CD4-positive, alpha-beta memory T cell (primary cell): ENCODE results near the gene RNU6-1. TPM values are rescaled to one million over a fixed set of nuclear protein-coding genes. Genes with fewer than 3 reads are reported as not detected.
A peak's percentile ranks its signal among the peaks of the same experiment; 100 is the strongest.

Experiments
- CTCF ChIA-PET: fragments of 350-600 bp; sonication (Branson Sonifier 250); formaldehyde crosslinking; loops from one replicate; lab custom pipeline; 2021; ENCODE audit warnings: inconsistent platforms; ENCODE audit not compliant: partially characterized antibody; lab: Charles Lee
- POLR2A ChIA-PET: fragments of 350-600 bp; sonication (Branson Sonifier 250); formaldehyde crosslinking; loops from one replicate; lab custom pipeline; 2021; ENCODE audit not compliant: partially characterized antibody; lab: Charles Lee
- DNase-seq, 5 donors: peaks; one replicate each; pipeline versions ENCODE4 v3.0.0 to v3.0.0-alpha.2; 2020 to 2022; ENCODE audit warnings: mixed read lengths in 1 of 5
- H3K27ac ChIP-seq: one replicate; pipeline ENCODE4 v1.7.0; 2013; ENCODE audit warnings: low read depth, low read length
- H3K27me3 ChIP-seq: 2 replicates; pipeline ENCODE4 v1.7.0; 2013; ENCODE audit warnings: mild to moderate bottlenecking, low read length, moderate library complexity; ENCODE audit not compliant: insufficient read depth
- H3K36me3 ChIP-seq: 2 replicates; pipeline ENCODE4 v1.7.0; 2013; ENCODE audit warnings: mild to moderate bottlenecking, low read length, moderate library complexity; ENCODE audit not compliant: insufficient read depth
- H3K4me1 ChIP-seq: 2 replicates; pipeline ENCODE4 v1.7.0; 2013; ENCODE audit warnings: mild to moderate bottlenecking, low read length, moderate library complexity; ENCODE audit not compliant: insufficient read depth
- H3K4me3 ChIP-seq, 2 donors: one replicate each; pipeline ENCODE4 v1.7.0; 2013; ENCODE audit warnings: low read length in 2 of 2, mild to moderate bottlenecking in 1 of 2
- H3K9me3 ChIP-seq, 2 donors: one replicate each; pipeline ENCODE4 v1.7.0; 2013; ENCODE audit warnings: low read length in 2 of 2, control low read depth in 1 of 2; ENCODE audit not compliant: control insufficient read depth in 1 of 2
- H3K27ac Mint-ChIP-seq, 7 donors: one replicate each; pipeline ENCODE4 v1.8.0; 2020 to 2021; ENCODE audit warnings: mixed read lengths in 7 of 7, mild to moderate bottlenecking in 6 of 7, inconsistent platforms in 3 of 7, moderate library complexity in 3 of 7
- H3K27me3 Mint-ChIP-seq, 2 donors: one replicate each; pipeline ENCODE4 v1.8.0; 2020 to 2021; ENCODE audit warnings: mixed read lengths in 2 of 2
- H3K36me3 Mint-ChIP-seq, 2 donors: one replicate each; pipeline ENCODE4 v1.8.0; 2020 to 2021; ENCODE audit warnings: mixed read lengths in 2 of 2, inconsistent platforms in 1 of 2, mild to moderate bottlenecking in 1 of 2
- H3K4me1 Mint-ChIP-seq, 4 donors: one replicate each; pipeline ENCODE4 v1.8.0; 2020 to 2021; ENCODE audit warnings: mixed read lengths in 4 of 4, mild to moderate bottlenecking in 1 of 4
- H3K4me3 Mint-ChIP-seq, 8 donors: one replicate each; pipeline ENCODE4 v1.8.0; 2020 to 2021; ENCODE audit warnings: mixed read lengths in 8 of 8, mild to moderate bottlenecking in 7 of 8, moderate library complexity in 6 of 8, inconsistent platforms in 3 of 8
- H3K9me3 Mint-ChIP-seq, 8 donors: one replicate each; pipeline ENCODE4 v1.8.0; 2020 to 2021; ENCODE audit warnings: mixed read lengths in 8 of 8, mild to moderate bottlenecking in 5 of 8, inconsistent platforms in 3 of 8, moderate library complexity in 1 of 8
- intact Hi-C: fragments of 100-400 bp; cut with micrococcal nuclease; formaldehyde crosslinking; loops from one replicate; pipeline ENCODE4 v1.15.1; 2023
- polyA plus RNA-seq, 2 donors: library from polyadenylated mRNA; unstranded; fragments of 300-500 nt; fragmentation: Illumina TruSeq; gene quantifications; one replicate each; pipeline ENCODE4 v1.2.3, GENCODE V29; 2021
- total RNA-seq, 2 experiments: library from RNA; stranded (reverse); gene quantifications; one replicate each; pipeline ENCODE4 v1.2.3, GENCODE V29; 2021

Gene RNU6-1
- total and polyA plus RNA-seq, 4 experiments from 2014 or later, result not detected

GRCh38 chr15:67870868-67871408, 31.1 kb upstream of the RNU6-1 start:
- intact Hi-C loops, result no loop called here
- no peak overlapping the region for H3K27ac ChIP-seq
- Mint-ChIP-seq H3K4me3 (no peak overlapping the region), H3K27ac (no peak overlapping the region), H3K27me3 (peaks cover 14 to 23% of the 10 kb centered on the region in 2 donors), H3K9me3 (peaks cover 0 to 50% (median 28%) of the 10 kb centered on the region in 8 donors), H3K36me3 (peaks cover 0 to 2% of the 10 kb centered on the region in 2 donors), H3K4me1 (no peaks in the 10 kb centered on the region)
- no peaks in the 10 kb centered on the region for H3K4me1 ChIP-seq
- H3K4me3 ChIP-seq, result no peak overlapping the region
- H3K36me3 ChIP-seq, result no peaks in the 10 kb centered on the region
- ChIA-PET POLR2A (no interaction called here), CTCF (no interaction called here)
- no peak for DNase-seq
- peaks cover 0 to 6% of the 10 kb centered on the region in 2 donors for H3K9me3 ChIP-seq
- H3K27me3 ChIP-seq, result no peaks in the 10 kb centered on the region

GRCh38 chr15:67869701-67870100, 29.9 kb upstream of the RNU6-1 start:
- peaks cover 0 to 6% of the 10 kb centered on the region in 2 donors for H3K9me3 ChIP-seq
- POLR2A ChIA-PET, result no interaction called here
- Mint-ChIP-seq H3K36me3 (peaks cover 0 to 2% of the 10 kb centered on the region in 2 donors), H3K9me3 (peaks cover 0 to 47% (median 28%) of the 10 kb centered on the region in 8 donors), H3K4me3 (no peak overlapping the region), H3K4me1 (no peaks in the 10 kb centered on the region), H3K27ac (no peak overlapping the region), H3K27me3 (peaks cover 15 to 23% of the 10 kb centered on the region in 2 donors)
- H3K27ac ChIP-seq, result no peak overlapping the region
- no peak overlapping the region for H3K4me3 ChIP-seq
- H3K36me3 ChIP-seq, result no peaks in the 10 kb centered on the region
- no peak for DNase-seq
- CTCF ChIA-PET, result no interaction called here
- intact Hi-C loops, result no loop called here
- no peaks in the 10 kb centered on the region for H3K4me1 ChIP-seq
- no peaks in the 10 kb centered on the region for H3K27me3 ChIP-seq

- H3K36me3 Mint-ChIP-seq, result no peaks in the 10 kb centered on the region
- DNase-seq, result no peak
- POLR2A ChIA-PET, result no interaction called here
- CTCF ChIA-PET, result no interaction called here
- H3K4me3 Mint-ChIP-seq, result no peak overlapping the region
- H3K4me1 Mint-ChIP-seq, result no peaks in the 10 kb centered on the region
- H3K36me3 ChIP-seq, result no peaks in the 10 kb centered on the region
- no peak overlapping the region for H3K27ac ChIP-seq
- H3K9me3 ChIP-seq, result no peaks in the 10 kb centered on the region
- intact Hi-C loops, result no loop called here
- H3K27me3 ChIP-seq, result no peaks in the 10 kb centered on the region
- peaks cover 10% of the 10 kb centered on the region for H3K4me1 ChIP-seq
- H3K27ac Mint-ChIP-seq, result no peak overlapping the region
- peaks cover 9 to 21% of the 10 kb centered on the region in 2 donors for H3K27me3 Mint-ChIP-seq
- peaks cover 0 to 17% (median 7%) of the 10 kb centered on the region in 8 donors for H3K9me3 Mint-ChIP-seq
- H3K4me3 ChIP-seq, result no peak overlapping the region
Measured at GRCh38 chr15:67865766-67866165, 25.9 kb upstream of the RNU6-1 start.

GRCh38 chr15:67865331-67865730, 25.5 kb upstream of the RNU6-1 start:
- intact Hi-C loops, result no loop called here
- Histone ChIP-seq H3K4me1 (peaks cover 10% of the 10 kb centered on the region), H3K9me3 (no peaks in the 10 kb centered on the region), H3K4me3 (no peak overlapping the region), H3K36me3 (no peaks in the 10 kb centered on the region), H3K27me3 (no peaks in the 10 kb centered on the region), H3K27ac (no peak overlapping the region)
- POLR2A ChIA-PET, result no interaction called here
- Mint-ChIP-seq H3K27ac (no peak overlapping the region), H3K27me3 (peaks cover 8 to 21% of the 10 kb centered on the region in 2 donors), H3K4me3 (no peak overlapping the region), H3K4me1 (no peaks in the 10 kb centered on the region), H3K9me3 (peaks cover 0 to 13% (median 5%) of the 10 kb centered on the region in 8 donors), H3K36me3 (no peaks in the 10 kb centered on the region)
- CTCF ChIA-PET, result no interaction called here
- no peak for DNase-seq

GRCh38 chr15:67863442-67863987, 23.7 kb upstream of the RNU6-1 start:
- no peaks in the 10 kb centered on the region for H3K9me3 ChIP-seq
- ChIA-PET CTCF (interaction anchor here (0.6 to 2.4 kb wide), 12 partner anchors 9 to 367 kb away, joined by 3 to 18 read pairs (median 6); partner anchors contain the start of gene CLN6), POLR2A (interaction anchor here (1.1 kb wide), 1 partner anchor 23 kb away, joined by 3 read pairs; no protein-coding TSS in a partner anchor)
- H3K27me3 Mint-ChIP-seq, result peaks cover 6 to 12% of the 10 kb centered on the region in 2 donors
- H3K36me3 ChIP-seq, result no peaks in the 10 kb centered on the region
- no peaks in the 10 kb centered on the region for H3K27me3 ChIP-seq
- H3K4me1 Mint-ChIP-seq, result no peaks in the 10 kb centered on the region
- H3K36me3 Mint-ChIP-seq, result no peaks in the 10 kb centered on the region
- H3K27ac ChIP-seq, result no peak overlapping the region
- no peaks in the 10 kb centered on the region for H3K9me3 Mint-ChIP-seq
- H3K27ac Mint-ChIP-seq, result no peak overlapping the region
- peaks cover 10% of the 10 kb centered on the region for H3K4me1 ChIP-seq
- peak; percentile 57 to 65 (median 63) for DNase-seq
- peak overlapping the region in 6 of 8 donors; percentile 25 to 64 (median 56) for H3K4me3 Mint-ChIP-seq
- H3K4me3 ChIP-seq, result peak overlapping the region in 1 of 2 donors; percentile 27
- intact Hi-C loops, result loop anchor here (1.0 to 2.0 kb wide), 3 partner anchors 23 to 348 kb away; partner anchors contain the start of gene RNU6-1

GRCh38 chr15:67862750-67863441, 23.1 kb upstream of the RNU6-1 start:
- Mint-ChIP-seq H3K4me1 (no peaks in the 10 kb centered on the region), H3K9me3 (no peaks in the 10 kb centered on the region), H3K36me3 (no peaks in the 10 kb centered on the region), H3K27me3 (peaks cover 6 to 12% of the 10 kb centered on the region in 2 donors), H3K27ac (no peak overlapping the region), H3K4me3 (peak overlapping the region in 2 of 8 donors; percentile 25 to 64)
- no peaks in the 10 kb centered on the region for H3K9me3 ChIP-seq
- H3K4me3 ChIP-seq, result no peak overlapping the region
- ChIA-PET POLR2A (interaction anchor here (1.1 kb wide), 1 partner anchor 22 kb away, joined by 3 read pairs; no protein-coding TSS in a partner anchor), CTCF (interaction anchor here (0.7 to 2.7 kb wide), 13 partner anchors 9 to 368 kb away, joined by 3 to 18 read pairs (median 6); partner anchors contain the start of gene CLN6)
- DNase-seq, result no peak
- H3K27me3 ChIP-seq, result no peaks in the 10 kb centered on the region
- H3K4me1 ChIP-seq, result peaks cover 10% of the 10 kb centered on the region
- no peaks in the 10 kb centered on the region for H3K36me3 ChIP-seq
- intact Hi-C loops, result loop anchor here (1.0 to 2.0 kb wide), 3 partner anchors 22 to 348 kb away; partner anchors contain the start of gene RNU6-1
- H3K27ac ChIP-seq, result no peak overlapping the region

- no peak overlapping the region for H3K27ac ChIP-seq
- no peaks in the 10 kb centered on the region for H3K9me3 Mint-ChIP-seq
- no peak for DNase-seq
- peaks cover 6 to 12% of the 10 kb centered on the region in 2 donors for H3K27me3 Mint-ChIP-seq
- H3K4me3 Mint-ChIP-seq, result no peak overlapping the region
- peaks cover 10% of the 10 kb centered on the region for H3K4me1 ChIP-seq
- no peaks in the 10 kb centered on the region for H3K36me3 Mint-ChIP-seq
- no peak overlapping the region for H3K4me3 ChIP-seq
- ChIA-PET CTCF (interaction anchor here (0.9 to 2.7 kb wide), 4 partner anchors 12 to 350 kb away, joined by 3 to 11 read pairs (median 7); no protein-coding TSS in a partner anchor), POLR2A (no interaction called here)
- no peaks in the 10 kb centered on the region for H3K9me3 ChIP-seq
- H3K27ac Mint-ChIP-seq, result no peak overlapping the region
- no peaks in the 10 kb centered on the region for H3K27me3 ChIP-seq
- no peaks in the 10 kb centered on the region for H3K36me3 ChIP-seq
- no peaks in the 10 kb centered on the region for H3K4me1 Mint-ChIP-seq
- intact Hi-C loops, result loop anchor here (2.0 kb wide), 1 partner anchor 21 kb away; the partner anchor contains the start of gene RNU6-1
Measured at GRCh38 chr15:67861983-67862382, 22.1 kb upstream of the RNU6-1 start.
